ENCODE measurements around the gene MLYCD.

Gene MLYCD

DNA sequence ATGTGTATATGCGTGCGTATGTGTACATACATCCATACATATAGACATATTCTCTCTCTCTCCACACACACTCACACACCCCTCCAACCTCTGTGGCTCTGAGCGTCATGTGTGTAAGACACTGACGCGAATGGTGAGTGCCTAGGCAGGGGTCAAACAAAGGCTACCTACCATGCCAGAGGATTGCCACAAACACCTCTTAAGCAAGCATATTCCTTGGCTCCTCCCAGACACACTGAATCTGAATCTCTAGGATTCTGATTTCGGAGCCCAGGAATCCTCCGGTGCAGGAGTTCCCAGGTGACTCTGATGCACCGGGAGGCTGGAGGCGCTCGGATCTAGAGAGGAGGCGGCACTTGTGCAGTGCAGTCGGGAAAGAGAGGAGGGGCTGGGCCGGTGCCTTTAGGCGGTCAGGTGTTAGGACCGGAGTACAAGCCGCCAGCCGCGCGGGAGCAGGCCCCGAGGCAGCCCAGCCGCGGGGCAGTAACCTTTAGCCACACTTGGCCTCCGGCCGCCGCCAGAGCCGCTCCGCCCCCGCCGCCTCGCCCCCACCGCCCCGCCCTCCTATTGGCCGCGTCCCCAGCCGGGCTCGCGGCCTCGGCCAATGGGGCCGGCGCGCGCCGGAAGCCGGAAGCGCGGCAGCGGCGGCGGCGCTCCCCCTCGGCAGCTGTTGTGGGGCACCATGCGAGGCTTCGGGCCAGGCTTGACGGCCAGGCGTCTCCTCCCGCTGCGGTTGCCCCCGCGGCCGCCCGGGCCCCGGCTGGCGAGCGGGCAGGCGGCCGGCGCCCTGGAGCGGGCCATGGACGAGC is at the start of gene MLYCD:
MLYCD (plus strand) TSS at position 653 of the 809 bp plus-strand sequence; CDS start at position 683, 30 bp downstream.
- peaks cover 0 to 3% of the 10 kb centered on the region in 2 donors for H3K36me3 ChIP-seq (ENCODE audit: control insufficient read depth in 1 of 2, insufficient read depth in 2 of 2, low read length in 2 of 2)
- H3K27me3 ChIP-seq (ENCODE audit: control insufficient read depth in 1 of 2, insufficient read depth in 2 of 2, low read length in 2 of 2), result no peaks in the 10 kb centered on the region
- H3K4me3 ChIP-seq (ENCODE audit: low read depth in 1 of 2, low read length in 2 of 2), result peak within 1 kb of the TSS; percentile 80 to 81
- H3K27ac ChIP-seq (ENCODE audit: low read depth, low read length), result peak within 1 kb of the TSS; percentile 68
- H3K9me3 ChIP-seq (ENCODE audit: control insufficient read depth in 1 of 2, low read length in 2 of 2), result no peaks in the 10 kb centered on the region
- peaks cover 23 to 25% of the 10 kb centered on the region in 2 donors for H3K4me1 ChIP-seq (ENCODE audit: control insufficient read depth in 1 of 2, insufficient read depth in 2 of 2, low read length in 2 of 2)
- H3K9ac ChIP-seq (ENCODE audit: low read depth in 1 of 2, low read length in 2 of 2), result peak within 1 kb of the TSS; percentile 76 to 79

DNA sequence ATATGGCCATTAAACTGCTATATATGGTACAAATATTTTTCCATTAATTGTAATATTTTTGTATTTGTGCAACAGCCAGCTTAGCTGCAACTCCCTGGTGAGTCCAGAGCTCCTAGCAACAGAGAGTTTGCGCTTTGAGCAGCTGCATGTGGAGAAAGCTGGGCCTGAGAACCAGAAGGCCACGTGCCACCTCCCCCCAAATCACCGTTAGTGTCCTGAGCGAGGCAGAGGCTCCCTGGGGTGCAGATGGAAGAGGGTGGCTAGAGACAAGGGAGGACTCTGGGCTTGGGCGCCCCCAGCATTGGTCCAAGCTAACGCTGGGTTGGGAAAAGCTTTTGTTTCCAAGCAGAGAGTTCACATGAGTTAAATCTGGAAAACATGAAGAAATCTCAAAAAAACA is 49.5 kb upstream of the MLYCD start:
- no peak overlapping the region for H3K9ac ChIP-seq (ENCODE audit: low read depth in 1 of 2, low read length in 2 of 2)
- no peaks in the 10 kb centered on the region for H3K9me3 ChIP-seq (ENCODE audit: control insufficient read depth in 1 of 2, low read length in 2 of 2)
- peaks cover 7 to 12% of the 10 kb centered on the region in 2 donors for H3K4me1 ChIP-seq (ENCODE audit: control insufficient read depth in 1 of 2, insufficient read depth in 2 of 2, low read length in 2 of 2)
- H3K27me3 ChIP-seq (ENCODE audit: control insufficient read depth in 1 of 2, insufficient read depth in 2 of 2, low read length in 2 of 2), result no peaks in the 10 kb centered on the region
- H3K36me3 ChIP-seq (ENCODE audit: control insufficient read depth in 1 of 2, insufficient read depth in 2 of 2, low read length in 2 of 2), result no peaks in the 10 kb centered on the region
- H3K4me3 ChIP-seq (ENCODE audit: low read depth in 1 of 2, low read length in 2 of 2), result no peak overlapping the region
- H3K27ac ChIP-seq (ENCODE audit: low read depth, low read length), result no peak overlapping the region

DNA sequence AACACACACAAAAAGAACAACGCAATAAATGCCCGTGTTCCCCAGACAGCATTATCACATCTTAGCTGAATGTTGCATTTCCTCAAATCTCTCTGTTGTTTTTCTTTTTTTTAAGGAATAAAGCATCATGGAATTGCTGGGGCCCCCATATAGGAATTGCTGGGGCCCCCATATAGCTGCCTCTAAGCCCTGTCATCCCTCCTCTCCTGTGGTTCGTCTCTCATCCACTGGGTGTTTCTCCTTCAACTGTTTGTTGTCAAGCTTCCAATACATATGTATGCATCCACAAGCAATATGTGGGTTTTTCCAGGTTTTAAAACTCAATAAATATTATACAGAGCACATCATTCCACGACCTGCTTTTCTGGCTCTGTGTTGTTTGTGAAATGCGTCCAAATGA is 48.0 kb upstream of the MLYCD start:
- H3K27me3 ChIP-seq (ENCODE audit: control insufficient read depth in 1 of 2, insufficient read depth in 2 of 2, low read length in 2 of 2), result no peaks in the 10 kb centered on the region
- H3K27ac ChIP-seq (ENCODE audit: low read depth, low read length), result no peak overlapping the region
- H3K36me3 ChIP-seq (ENCODE audit: control insufficient read depth in 1 of 2, insufficient read depth in 2 of 2, low read length in 2 of 2), result no peaks in the 10 kb centered on the region
- H3K9me3 ChIP-seq (ENCODE audit: control insufficient read depth in 1 of 2, low read length in 2 of 2), result no peaks in the 10 kb centered on the region
- no peak overlapping the region for H3K9ac ChIP-seq (ENCODE audit: low read depth in 1 of 2, low read length in 2 of 2)
- no peak overlapping the region for H3K4me3 ChIP-seq (ENCODE audit: low read depth in 1 of 2, low read length in 2 of 2)
- peaks cover 7 to 12% of the 10 kb centered on the region in 2 donors for H3K4me1 ChIP-seq (ENCODE audit: control insufficient read depth in 1 of 2, insufficient read depth in 2 of 2, low read length in 2 of 2)

DNA sequence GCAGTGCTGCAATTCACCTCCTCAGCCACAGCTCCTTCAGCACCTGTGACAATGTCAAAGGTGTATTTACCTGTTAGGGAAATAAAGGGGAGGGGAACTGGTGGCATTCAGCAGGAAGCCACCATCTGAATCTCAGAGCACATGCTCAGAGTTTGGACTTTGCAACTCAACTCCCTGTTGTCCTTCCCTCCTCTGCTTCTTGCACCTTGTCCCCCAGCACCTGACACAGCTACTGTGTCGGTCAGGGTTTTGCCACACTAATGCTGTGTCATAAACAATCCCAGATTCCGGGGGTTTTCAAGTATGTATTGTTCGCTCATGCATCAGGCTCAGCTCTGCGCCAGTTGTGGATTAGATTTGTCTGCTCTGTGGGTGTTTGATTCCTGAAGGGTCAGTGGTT is 47.4 kb upstream of the MLYCD start:
- H3K4me1 ChIP-seq (ENCODE audit: control insufficient read depth in 1 of 2, insufficient read depth in 2 of 2, low read length in 2 of 2), result peaks cover 7 to 12% of the 10 kb centered on the region in 2 donors

DNA sequence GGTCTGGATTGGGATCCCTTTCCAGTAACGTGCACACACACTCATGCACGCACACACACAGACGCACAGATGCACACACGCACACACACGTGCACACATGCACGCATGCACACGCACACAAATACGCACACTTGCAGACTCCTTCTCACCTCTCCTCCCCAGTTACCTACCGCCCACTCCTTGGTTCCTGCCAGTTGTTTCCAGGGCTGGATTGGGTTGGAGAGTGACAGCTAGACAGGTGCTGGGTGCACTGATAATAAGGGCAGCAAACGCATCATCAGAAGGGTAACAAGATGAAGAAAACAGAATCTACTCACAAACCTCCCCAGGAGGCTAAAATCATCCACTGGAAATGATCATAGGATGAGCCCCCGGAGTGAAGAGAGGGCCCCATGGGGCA is 46.1 kb upstream of the MLYCD start:
- Histone ChIP-seq H3K36me3 (ENCODE audit: control insufficient read depth in 1 of 2, insufficient read depth in 2 of 2, low read length in 2 of 2) (no peaks in the 10 kb centered on the region), H3K4me3 (ENCODE audit: low read depth in 1 of 2, low read length in 2 of 2) (no peak overlapping the region), H3K27ac (ENCODE audit: low read depth, low read length) (no peak overlapping the region), H3K9me3 (ENCODE audit: control insufficient read depth in 1 of 2, low read length in 2 of 2) (no peaks in the 10 kb centered on the region), H3K9ac (ENCODE audit: low read depth in 1 of 2, low read length in 2 of 2) (no peak overlapping the region), H3K4me1 (ENCODE audit: control insufficient read depth in 1 of 2, insufficient read depth in 2 of 2, low read length in 2 of 2) (peaks cover 7 to 12% of the 10 kb centered on the region in 2 donors), H3K27me3 (ENCODE audit: control insufficient read depth in 1 of 2, insufficient read depth in 2 of 2, low read length in 2 of 2) (no peaks in the 10 kb centered on the region)

More for the DNA sequence above, 47.4 kb upstream of the MLYCD start:
- Histone ChIP-seq H3K9ac (ENCODE audit: low read depth in 1 of 2, low read length in 2 of 2) (no peak overlapping the region), H3K4me3 (ENCODE audit: low read depth in 1 of 2, low read length in 2 of 2) (no peak overlapping the region), H3K27me3 (ENCODE audit: control insufficient read depth in 1 of 2, insufficient read depth in 2 of 2, low read length in 2 of 2) (no peaks in the 10 kb centered on the region), H3K36me3 (ENCODE audit: control insufficient read depth in 1 of 2, insufficient read depth in 2 of 2, low read length in 2 of 2) (no peaks in the 10 kb centered on the region), H3K9me3 (ENCODE audit: control insufficient read depth in 1 of 2, low read length in 2 of 2) (no peaks in the 10 kb centered on the region), H3K27ac (ENCODE audit: low read depth, low read length) (no peak overlapping the region)

DNA sequence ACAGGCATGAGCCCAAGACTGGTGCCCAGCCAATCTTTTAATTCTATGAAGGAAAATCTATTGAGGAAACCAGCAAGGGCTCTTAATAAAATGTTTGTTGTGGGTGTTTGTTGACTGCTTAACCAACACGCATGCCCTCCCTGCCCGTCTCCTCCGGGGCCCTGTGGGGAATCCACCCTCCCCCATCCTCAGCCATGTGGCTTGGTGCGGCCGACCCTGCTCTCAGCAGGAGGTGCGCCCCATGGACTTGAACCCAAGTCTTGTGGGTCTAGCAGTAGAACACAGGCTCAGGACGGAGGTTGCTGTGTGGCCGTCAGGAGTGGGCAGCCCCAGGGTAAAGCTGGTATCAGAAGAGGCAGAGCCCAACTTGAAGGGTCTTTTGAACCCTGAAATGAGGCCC is 45.1 kb upstream of the MLYCD start:
- Histone ChIP-seq H3K27me3 (ENCODE audit: control insufficient read depth in 1 of 2, insufficient read depth in 2 of 2, low read length in 2 of 2) (no peaks in the 10 kb centered on the region), H3K36me3 (ENCODE audit: control insufficient read depth in 1 of 2, insufficient read depth in 2 of 2, low read length in 2 of 2) (no peaks in the 10 kb centered on the region), H3K27ac (ENCODE audit: low read depth, low read length) (no peak overlapping the region), H3K9me3 (ENCODE audit: control insufficient read depth in 1 of 2, low read length in 2 of 2) (no peaks in the 10 kb centered on the region), H3K4me3 (ENCODE audit: low read depth in 1 of 2, low read length in 2 of 2) (no peak overlapping the region), H3K4me1 (ENCODE audit: control insufficient read depth in 1 of 2, insufficient read depth in 2 of 2, low read length in 2 of 2) (peaks cover 7 to 12% of the 10 kb centered on the region in 2 donors), H3K9ac (ENCODE audit: low read depth in 1 of 2, low read length in 2 of 2) (no peak overlapping the region)

DNA sequence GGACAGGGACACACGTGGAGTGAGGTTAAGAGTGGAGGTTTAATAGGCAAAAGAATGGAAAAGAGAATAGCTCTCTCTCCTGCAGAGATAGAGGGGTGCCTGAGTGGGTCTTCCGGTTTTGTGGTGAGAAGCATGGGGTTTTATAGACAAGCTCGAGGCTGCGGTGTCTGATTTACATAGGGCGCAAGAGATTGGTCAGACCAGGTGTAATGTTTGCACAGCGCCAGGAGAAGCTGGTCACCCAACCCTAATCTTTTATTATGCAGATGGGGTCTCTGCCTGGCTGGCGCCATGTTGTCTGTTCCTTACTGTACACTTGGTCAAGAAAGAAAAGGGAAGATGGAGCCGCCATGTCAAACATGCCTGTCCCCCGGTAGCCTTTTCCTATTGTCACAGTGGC is 44.5 kb upstream of the MLYCD start:
- no peaks in the 10 kb centered on the region for H3K36me3 ChIP-seq (ENCODE audit: control insufficient read depth in 1 of 2, insufficient read depth in 2 of 2, low read length in 2 of 2)
- H3K4me3 ChIP-seq (ENCODE audit: low read depth in 1 of 2, low read length in 2 of 2), result no peak overlapping the region
- H3K4me1 ChIP-seq (ENCODE audit: control insufficient read depth in 1 of 2, insufficient read depth in 2 of 2, low read length in 2 of 2), result peaks cover 7 to 12% of the 10 kb centered on the region in 2 donors
- no peaks in the 10 kb centered on the region for H3K27me3 ChIP-seq (ENCODE audit: control insufficient read depth in 1 of 2, insufficient read depth in 2 of 2, low read length in 2 of 2)
- H3K27ac ChIP-seq (ENCODE audit: low read depth, low read length), result no peak overlapping the region
- no peak overlapping the region for H3K9ac ChIP-seq (ENCODE audit: low read depth in 1 of 2, low read length in 2 of 2)
- H3K9me3 ChIP-seq (ENCODE audit: control insufficient read depth in 1 of 2, low read length in 2 of 2), result no peaks in the 10 kb centered on the region

DNA sequence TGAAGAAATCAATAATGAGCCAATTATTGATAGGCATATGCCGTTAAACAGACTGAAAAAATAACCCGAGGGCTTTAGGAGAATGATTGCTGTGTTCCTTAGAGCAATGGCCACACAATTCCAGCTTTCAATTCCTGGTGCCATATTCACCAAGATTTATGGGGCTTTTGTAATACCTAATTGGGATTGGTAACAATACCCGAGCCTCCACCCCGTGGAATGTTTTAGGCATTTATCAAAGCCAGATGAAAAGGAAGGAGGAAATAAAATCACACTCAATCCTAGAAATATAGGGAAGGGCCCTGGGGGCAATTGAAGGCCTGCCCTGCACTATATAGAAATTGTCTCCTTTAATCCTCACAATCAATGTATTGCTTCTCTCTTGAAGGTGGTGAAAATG is 42.1 kb upstream of the MLYCD start:
- H3K4me1 ChIP-seq (ENCODE audit: control insufficient read depth in 1 of 2, insufficient read depth in 2 of 2, low read length in 2 of 2), result peaks cover 2% of the 10 kb centered on the region in 2 donors
- H3K4me3 ChIP-seq (ENCODE audit: low read depth in 1 of 2, low read length in 2 of 2), result no peak overlapping the region
- no peaks in the 10 kb centered on the region for H3K36me3 ChIP-seq (ENCODE audit: control insufficient read depth in 1 of 2, insufficient read depth in 2 of 2, low read length in 2 of 2)
- no peak overlapping the region for H3K9ac ChIP-seq (ENCODE audit: low read depth in 1 of 2, low read length in 2 of 2)
- no peaks in the 10 kb centered on the region for H3K27me3 ChIP-seq (ENCODE audit: control insufficient read depth in 1 of 2, insufficient read depth in 2 of 2, low read length in 2 of 2)
- no peak overlapping the region for H3K27ac ChIP-seq (ENCODE audit: low read depth, low read length)
- no peaks in the 10 kb centered on the region for H3K9me3 ChIP-seq (ENCODE audit: control insufficient read depth in 1 of 2, low read length in 2 of 2)

DNA sequence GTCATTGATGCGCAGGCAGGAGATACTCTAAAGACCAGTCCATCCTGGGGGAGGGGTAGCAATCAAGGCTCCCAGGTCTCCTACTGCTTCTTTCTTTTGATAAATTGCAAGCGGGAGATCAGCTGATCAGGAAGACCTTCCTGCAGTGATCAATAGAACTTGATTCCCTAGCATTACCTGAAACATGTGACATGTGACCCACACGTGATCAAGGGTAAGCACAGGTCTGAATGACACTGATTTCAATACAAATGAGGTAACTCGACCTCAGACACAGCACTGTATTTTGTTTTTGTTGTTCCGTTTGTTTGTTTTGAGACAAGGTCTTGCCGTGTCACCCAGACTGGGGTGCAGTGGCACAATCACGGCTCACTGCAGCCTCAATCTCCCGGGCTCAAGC is 39.6 kb upstream of the MLYCD start:
- no peak overlapping the region for H3K27ac ChIP-seq (ENCODE audit: low read depth, low read length)
- H3K9me3 ChIP-seq (ENCODE audit: control insufficient read depth in 1 of 2, low read length in 2 of 2), result no peaks in the 10 kb centered on the region

DNA sequence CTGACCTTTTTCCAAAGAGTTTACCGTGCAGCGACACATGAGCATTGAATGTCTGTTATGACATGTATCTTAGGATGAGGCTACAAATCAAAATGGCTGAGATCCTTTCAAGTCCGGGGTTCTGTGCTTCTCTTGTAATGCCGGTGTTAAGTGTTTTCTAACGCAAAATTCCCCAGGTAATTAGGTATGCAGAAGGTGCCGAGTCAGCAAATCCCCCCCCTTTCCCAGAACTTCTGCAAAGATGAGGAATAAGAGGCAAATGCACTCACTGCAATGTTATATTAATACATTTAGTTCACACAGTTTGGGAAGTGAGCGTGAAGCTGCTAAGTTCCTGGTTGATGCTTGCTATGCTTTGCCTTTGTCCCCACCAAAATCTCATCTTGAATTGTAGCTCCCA is 36.3 kb upstream of the MLYCD start:
- Histone ChIP-seq H3K9me3 (ENCODE audit: control insufficient read depth in 1 of 2, low read length in 2 of 2) (no peaks in the 10 kb centered on the region), H3K27ac (ENCODE audit: low read depth, low read length) (no peak overlapping the region), H3K36me3 (ENCODE audit: control insufficient read depth in 1 of 2, insufficient read depth in 2 of 2, low read length in 2 of 2) (no peaks in the 10 kb centered on the region), H3K4me3 (ENCODE audit: low read depth in 1 of 2, low read length in 2 of 2) (no peak overlapping the region), H3K27me3 (ENCODE audit: control insufficient read depth in 1 of 2, insufficient read depth in 2 of 2, low read length in 2 of 2) (no peaks in the 10 kb centered on the region), H3K9ac (ENCODE audit: low read depth in 1 of 2, low read length in 2 of 2) (no peak overlapping the region), H3K4me1 (ENCODE audit: control insufficient read depth in 1 of 2, insufficient read depth in 2 of 2, low read length in 2 of 2) (no peaks in the 10 kb centered on the region)

More for the DNA sequence above, 39.6 kb upstream of the MLYCD start:
- H3K36me3 ChIP-seq (ENCODE audit: control insufficient read depth in 1 of 2, insufficient read depth in 2 of 2, low read length in 2 of 2), result no peaks in the 10 kb centered on the region
- no peaks in the 10 kb centered on the region for H3K27me3 ChIP-seq (ENCODE audit: control insufficient read depth in 1 of 2, insufficient read depth in 2 of 2, low read length in 2 of 2)
- no peak overlapping the region for H3K9ac ChIP-seq (ENCODE audit: low read depth in 1 of 2, low read length in 2 of 2)
- no peaks in the 10 kb centered on the region for H3K4me1 ChIP-seq (ENCODE audit: control insufficient read depth in 1 of 2, insufficient read depth in 2 of 2, low read length in 2 of 2)
- H3K4me3 ChIP-seq (ENCODE audit: low read depth in 1 of 2, low read length in 2 of 2), result no peak overlapping the region
